H9 (cell line): Measurements from ENCODE around the gene PAPOLG. TPM values are rescaled to one million over a fixed set of nuclear protein-coding genes. Genes with fewer than 3 reads are reported as not detected.

Experiments used
- DNase-seq: peaks from one replicate; pipeline ENCODE4 v3.0.0-alpha.2; 2017
- H2AFZ ChIP-seq: one replicate; pipeline ENCODE4 v1.6.1; 2013; ENCODE audit warnings: mild to moderate bottlenecking, low read length, control low read depth, moderate library complexity
- H2AK5ac ChIP-seq: 2 replicates; pipeline ENCODE4 v1.6.1; 2013; ENCODE audit warnings: low read length, control low read depth, mixed read lengths; ENCODE audit not compliant: insufficient read length
- H2BK120ac ChIP-seq: one replicate; pipeline ENCODE4 v1.6.1; 2013; ENCODE audit warnings: low read depth, mild to moderate bottlenecking, low read length, control low read depth, inconsistent platforms; ENCODE audit not compliant: poor library complexity, severe bottlenecking
- H2BK12ac ChIP-seq: 2 replicates; pipeline ENCODE4 v1.6.1; 2013; ENCODE audit warnings: low read length, control low read depth, mixed read lengths, low read depth; ENCODE audit not compliant: insufficient read length
- H2BK15ac ChIP-seq: 2 replicates; pipeline ENCODE4 v1.6.1; 2013; ENCODE audit warnings: low read depth, low read length, control low read depth
- H2BK20ac ChIP-seq: one replicate; pipeline ENCODE4 v1.6.1; 2013; ENCODE audit warnings: low read depth, mild to moderate bottlenecking, low read length, control low read depth, inconsistent platforms; ENCODE audit not compliant: poor library complexity, severe bottlenecking
- H2BK5ac ChIP-seq: 2 replicates; pipeline ENCODE4 v1.6.1; 2013; ENCODE audit warnings: low read length, control low read depth, mixed read lengths; ENCODE audit not compliant: insufficient read length
- H3K14ac ChIP-seq: 2 replicates; pipeline ENCODE4 v1.6.1; 2013; ENCODE audit warnings: low read length, control low read depth; ENCODE audit not compliant: insufficient read depth
- H3K18ac ChIP-seq: 2 replicates; pipeline ENCODE4 v1.6.1; 2013; ENCODE audit warnings: low read depth, mild to moderate bottlenecking, mixed read lengths, low read length, control low read depth; ENCODE audit not compliant: insufficient read length
- H3K23ac ChIP-seq: 2 replicates; pipeline ENCODE4 v1.6.1; 2013; ENCODE audit warnings: low read length, control low read depth, mixed read lengths, low read depth; ENCODE audit not compliant: insufficient read length
- H3K23me2 ChIP-seq: 2 replicates; pipeline ENCODE4 v1.6.1; 2013; ENCODE audit warnings: low read depth, mild to moderate bottlenecking, mixed read lengths, low read length, control low read depth; ENCODE audit not compliant: insufficient read length, poor library complexity, severe bottlenecking
- H3K27ac ChIP-seq: 2 replicates; pipeline ENCODE4 v1.5.1; 2013; ENCODE audit warnings: low read length, control low read depth, mixed read lengths, low read depth; ENCODE audit not compliant: insufficient read length
- H3K27me3 ChIP-seq: 2 replicates; pipeline ENCODE4 v1.6.1; 2013; ENCODE audit warnings: low read length, control low read depth, inconsistent platforms; ENCODE audit not compliant: insufficient read depth
- H3K4ac ChIP-seq: 2 replicates; pipeline ENCODE4 v1.6.1; 2013; ENCODE audit warnings: low read depth, mild to moderate bottlenecking, control low read depth, inconsistent platforms, low read length, moderate library complexity
- H3K4me1 ChIP-seq: 2 replicates; pipeline ENCODE4 v1.6.1; 2013; ENCODE audit warnings: low read length, control low read depth, inconsistent platforms; ENCODE audit not compliant: insufficient read depth
- H3K4me2 ChIP-seq: 2 replicates; pipeline ENCODE4 v1.6.1; 2013; ENCODE audit warnings: low read length, control low read depth, mixed read lengths; ENCODE audit not compliant: insufficient read length, insufficient read depth
- H3K56ac ChIP-seq: 2 replicates; pipeline ENCODE4 v1.6.1; 2013; ENCODE audit warnings: low read depth, mild to moderate bottlenecking, mixed read lengths, low read length, control low read depth; ENCODE audit not compliant: insufficient read length
- H3K79me1 ChIP-seq: 2 replicates; pipeline ENCODE4 v1.6.1; 2013; ENCODE audit warnings: low read depth, mild to moderate bottlenecking, moderate library complexity, low read length, control low read depth, inconsistent platforms; ENCODE audit not compliant: insufficient read depth, poor library complexity, severe bottlenecking
- H3K79me2 ChIP-seq: 2 replicates; pipeline ENCODE4 v1.6.1; 2013; ENCODE audit warnings: low read length, control low read depth, inconsistent platforms; ENCODE audit not compliant: insufficient read depth
- H3K9ac ChIP-seq: 2 replicates; pipeline ENCODE4 v1.6.1; 2013; ENCODE audit warnings: low read length, control low read depth, mixed read lengths; ENCODE audit not compliant: insufficient read length; ENCODE audit errors: extremely low read depth
- H3K9me3 ChIP-seq: one replicate; pipeline ENCODE4 v1.6.1; 2013; ENCODE audit warnings: low read depth, low read length, inconsistent platforms; ENCODE audit not compliant: control insufficient read depth
- H3T11ph ChIP-seq: one replicate; pipeline ENCODE4 v1.6.1; 2013; ENCODE audit warnings: mild to moderate bottlenecking, low read length, control low read depth, inconsistent platforms
- H4K20me1 ChIP-seq: one replicate; pipeline ENCODE4 v1.6.1; 2013; ENCODE audit not compliant: control insufficient read depth, insufficient read length, insufficient read depth
- H4K5ac ChIP-seq: 2 replicates; pipeline ENCODE4 v1.6.1; 2013; ENCODE audit warnings: low read depth, mild to moderate bottlenecking, mixed read lengths, low read length, control low read depth; ENCODE audit not compliant: insufficient read length
- H4K8ac ChIP-seq: replicated peaks from 2 replicates; pipeline ENCODE4 v1.6.1; 2013; ENCODE audit warnings: low read length, control low read depth, mixed read lengths, low read depth; ENCODE audit not compliant: insufficient read length
- H4K91ac ChIP-seq: 2 replicates; pipeline ENCODE4 v1.6.1; 2013; ENCODE audit warnings: low read depth, mild to moderate bottlenecking, moderate library complexity, mixed read lengths, low read length, control low read depth; ENCODE audit not compliant: insufficient read length
- H3K27ac Mint-ChIP-seq, 3 experiments: 2 replicates in 2 of 3; 3 replicates in 1 of 3; pipeline ENCODE4 v1.8.0; 2020 to 2021; ENCODE audit warnings: mixed read lengths in 3 of 3, mild to moderate bottlenecking in 1 of 3, moderate library complexity in 1 of 3
- H3K27me3 Mint-ChIP-seq: 2 replicates; pipeline ENCODE4 v1.8.0; 2021; ENCODE audit warnings: low read depth, mild to moderate bottlenecking, moderate library complexity, mixed read lengths
- H3K36me3 Mint-ChIP-seq, 3 experiments: 2 replicates in 2 of 3; 3 replicates in 1 of 3; pipeline ENCODE4 v1.8.0; 2020 to 2021; ENCODE audit warnings: low read depth in 3 of 3, mixed read lengths in 3 of 3; ENCODE audit not compliant: insufficient read depth in 1 of 3
- H3K4me1 Mint-ChIP-seq, 2 experiments: 2 replicates each; pipeline ENCODE4 v1.8.0; 2020; ENCODE audit warnings: mixed read lengths in 2 of 2
- H3K4me3 Mint-ChIP-seq, 2 experiments: 2 replicates in 1 of 2; 3 replicates in 1 of 2; pipeline ENCODE4 v1.8.0; 2020 to 2021; ENCODE audit warnings: mild to moderate bottlenecking in 2 of 2, mixed read lengths in 2 of 2, moderate library complexity in 1 of 2
- H3K9me3 Mint-ChIP-seq, 2 experiments: 2 replicates in 1 of 2; 3 replicates in 1 of 2; pipeline ENCODE4 v1.8.0; 2020; ENCODE audit warnings: mild to moderate bottlenecking in 2 of 2, mixed read lengths in 2 of 2, moderate library complexity in 1 of 2
- CTCF ChIP-seq: fragments of 200-600 bp; sonication (generic); conservative IDR thresholded peaks from 3 replicates; pipeline ENCODE4 v1.8.0; 2021; ENCODE audit warnings: antibody characterized with exemption, mild to moderate bottlenecking
- WGBS: extraction: QIAGEN DNeasy Blood & Tissue Kit; methylation state at CpG from one replicate; pipeline ENCODE4 v1.1.7; 2013; ENCODE audit warnings: missing lambda C conversion rate, low lambda C conversion rate, mixed read lengths; ENCODE audit not compliant: insufficient read length; ENCODE audit errors: extremely low coverage; 5-methylcytosine and 5-hydroxymethylcytosine counted together
- total RNA-seq: library from RNA; stranded (reverse); gene quantifications from 2 replicates; pipeline ENCODE4 v1.2.1, GENCODE V29; 2021

PAPOLG gene
- total RNA-seq, 1 experiment from 2014 or later, result 19.2 TPM

- no peak overlapping the region for H2BK12ac ChIP-seq
- no peak overlapping the region for H3K4me2 ChIP-seq
- no peak overlapping the region for H3K56ac ChIP-seq
- WGBS, result no CpG with 5 or more reads among the region's 3 CpGs
- no peaks in the 10 kb centered on the region for H3K4me1 ChIP-seq
- H3K23ac ChIP-seq, result no peak overlapping the region
- H2BK120ac ChIP-seq, result no peak overlapping the region
- H3K27me3 ChIP-seq, result no peaks in the 10 kb centered on the region
- H4K8ac ChIP-seq, result no peak overlapping the region
- no peak overlapping the region for H3K4ac ChIP-seq
- no peak overlapping the region for H2AFZ ChIP-seq
- H3K9ac ChIP-seq, result no peak overlapping the region
- peaks cover 21 to 80% (median 71%) of the 10 kb centered on the region in 3 experiments; a peak in 6 of 7 replicates for H3K36me3 Mint-ChIP-seq
- H3K27me3 Mint-ChIP-seq, result no peaks in the 10 kb centered on the region
- no peak overlapping the region for H3K27ac ChIP-seq
- H3K9me3 ChIP-seq, result no peaks in the 10 kb centered on the region
- no peak overlapping the region for H3T11ph ChIP-seq
- H2BK20ac ChIP-seq, result no peak overlapping the region
- no peak overlapping the region for H3K27ac Mint-ChIP-seq
- no peaks in the 10 kb centered on the region for H3K4me1 Mint-ChIP-seq
- H3K4me3 Mint-ChIP-seq, result no peak overlapping the region
- H3K14ac ChIP-seq, result no peak overlapping the region
- H3K79me1 ChIP-seq, result no peaks in the 10 kb centered on the region
- no peak for TF ChIP-seq CTCF
- no peak overlapping the region for H2BK15ac ChIP-seq
- no peak for DNase-seq
- H2BK5ac ChIP-seq, result no peak overlapping the region
- H3K18ac ChIP-seq, result no peak overlapping the region
- no peaks in the 10 kb centered on the region for H3K79me2 ChIP-seq
- H4K20me1 ChIP-seq, result no peaks in the 10 kb centered on the region
- no peak overlapping the region for H2AK5ac ChIP-seq
- no peak overlapping the region for H4K5ac ChIP-seq
- no peak overlapping the region for H4K91ac ChIP-seq
- H3K23me2 ChIP-seq, result no peaks in the 10 kb centered on the region
- no peaks in the 10 kb centered on the region for H3K9me3 Mint-ChIP-seq
These were observed 24.7 kb downstream of the PAPOLG start for GRCh38 chr2:60780721-60781120.
